H9 (cell line): ENCODE results near the gene IRF2BP2. TPM values are rescaled to one million over a fixed set of nuclear protein-coding genes. Genes with fewer than 3 reads are reported as not detected.
A peak's percentile ranks its signal among the peaks of the same experiment; 100 is the strongest.

ENCODE experiments used
- DNase-seq: peaks from one replicate; pipeline ENCODE4 v3.0.0-alpha.2; 2017
- H2AFZ ChIP-seq: one replicate; pipeline ENCODE4 v1.6.1; 2013; ENCODE audit warnings: mild to moderate bottlenecking, low read length, control low read depth, moderate library complexity
- H2AK5ac ChIP-seq: 2 replicates; pipeline ENCODE4 v1.6.1; 2013; ENCODE audit warnings: low read length, control low read depth, mixed read lengths; ENCODE audit not compliant: insufficient read length
- H2BK120ac ChIP-seq: one replicate; pipeline ENCODE4 v1.6.1; 2013; ENCODE audit warnings: low read depth, mild to moderate bottlenecking, low read length, control low read depth, inconsistent platforms; ENCODE audit not compliant: poor library complexity, severe bottlenecking
- H2BK12ac ChIP-seq: 2 replicates; pipeline ENCODE4 v1.6.1; 2013; ENCODE audit warnings: low read length, control low read depth, mixed read lengths, low read depth; ENCODE audit not compliant: insufficient read length
- H2BK15ac ChIP-seq: 2 replicates; pipeline ENCODE4 v1.6.1; 2013; ENCODE audit warnings: low read depth, low read length, control low read depth
- H2BK20ac ChIP-seq: one replicate; pipeline ENCODE4 v1.6.1; 2013; ENCODE audit warnings: low read depth, mild to moderate bottlenecking, low read length, control low read depth, inconsistent platforms; ENCODE audit not compliant: poor library complexity, severe bottlenecking
- H2BK5ac ChIP-seq: 2 replicates; pipeline ENCODE4 v1.6.1; 2013; ENCODE audit warnings: low read length, control low read depth, mixed read lengths; ENCODE audit not compliant: insufficient read length
- H3K14ac ChIP-seq: 2 replicates; pipeline ENCODE4 v1.6.1; 2013; ENCODE audit warnings: low read length, control low read depth; ENCODE audit not compliant: insufficient read depth
- H3K18ac ChIP-seq: 2 replicates; pipeline ENCODE4 v1.6.1; 2013; ENCODE audit warnings: low read depth, mild to moderate bottlenecking, mixed read lengths, low read length, control low read depth; ENCODE audit not compliant: insufficient read length
- H3K23ac ChIP-seq: 2 replicates; pipeline ENCODE4 v1.6.1; 2013; ENCODE audit warnings: low read length, control low read depth, mixed read lengths, low read depth; ENCODE audit not compliant: insufficient read length
- H3K23me2 ChIP-seq: 2 replicates; pipeline ENCODE4 v1.6.1; 2013; ENCODE audit warnings: low read depth, mild to moderate bottlenecking, mixed read lengths, low read length, control low read depth; ENCODE audit not compliant: insufficient read length, poor library complexity, severe bottlenecking
- H3K27ac ChIP-seq: 2 replicates; pipeline ENCODE4 v1.5.1; 2013; ENCODE audit warnings: low read length, control low read depth, mixed read lengths, low read depth; ENCODE audit not compliant: insufficient read length
- H3K27me3 ChIP-seq: 2 replicates; pipeline ENCODE4 v1.6.1; 2013; ENCODE audit warnings: low read length, control low read depth, inconsistent platforms; ENCODE audit not compliant: insufficient read depth
- H3K4ac ChIP-seq: 2 replicates; pipeline ENCODE4 v1.6.1; 2013; ENCODE audit warnings: low read depth, mild to moderate bottlenecking, control low read depth, inconsistent platforms, low read length, moderate library complexity
- H3K4me1 ChIP-seq: 2 replicates; pipeline ENCODE4 v1.6.1; 2013; ENCODE audit warnings: low read length, control low read depth, inconsistent platforms; ENCODE audit not compliant: insufficient read depth
- H3K4me2 ChIP-seq: 2 replicates; pipeline ENCODE4 v1.6.1; 2013; ENCODE audit warnings: low read length, control low read depth, mixed read lengths; ENCODE audit not compliant: insufficient read length, insufficient read depth
- H3K56ac ChIP-seq: 2 replicates; pipeline ENCODE4 v1.6.1; 2013; ENCODE audit warnings: low read depth, mild to moderate bottlenecking, mixed read lengths, low read length, control low read depth; ENCODE audit not compliant: insufficient read length
- H3K79me1 ChIP-seq: 2 replicates; pipeline ENCODE4 v1.6.1; 2013; ENCODE audit warnings: low read depth, mild to moderate bottlenecking, moderate library complexity, low read length, control low read depth, inconsistent platforms; ENCODE audit not compliant: insufficient read depth, poor library complexity, severe bottlenecking
- H3K79me2 ChIP-seq: 2 replicates; pipeline ENCODE4 v1.6.1; 2013; ENCODE audit warnings: low read length, control low read depth, inconsistent platforms; ENCODE audit not compliant: insufficient read depth
- H3K9ac ChIP-seq: 2 replicates; pipeline ENCODE4 v1.6.1; 2013; ENCODE audit warnings: low read length, control low read depth, mixed read lengths; ENCODE audit not compliant: insufficient read length; ENCODE audit errors: extremely low read depth
- H3K9me3 ChIP-seq: one replicate; pipeline ENCODE4 v1.6.1; 2013; ENCODE audit warnings: low read depth, low read length, inconsistent platforms; ENCODE audit not compliant: control insufficient read depth
- H3T11ph ChIP-seq: one replicate; pipeline ENCODE4 v1.6.1; 2013; ENCODE audit warnings: mild to moderate bottlenecking, low read length, control low read depth, inconsistent platforms
- H4K20me1 ChIP-seq: one replicate; pipeline ENCODE4 v1.6.1; 2013; ENCODE audit not compliant: control insufficient read depth, insufficient read length, insufficient read depth
- H4K5ac ChIP-seq: 2 replicates; pipeline ENCODE4 v1.6.1; 2013; ENCODE audit warnings: low read depth, mild to moderate bottlenecking, mixed read lengths, low read length, control low read depth; ENCODE audit not compliant: insufficient read length
- H4K8ac ChIP-seq: replicated peaks from 2 replicates; pipeline ENCODE4 v1.6.1; 2013; ENCODE audit warnings: low read length, control low read depth, mixed read lengths, low read depth; ENCODE audit not compliant: insufficient read length
- H4K91ac ChIP-seq: 2 replicates; pipeline ENCODE4 v1.6.1; 2013; ENCODE audit warnings: low read depth, mild to moderate bottlenecking, moderate library complexity, mixed read lengths, low read length, control low read depth; ENCODE audit not compliant: insufficient read length
- H3K27ac Mint-ChIP-seq, 3 experiments: 2 replicates in 2 of 3; 3 replicates in 1 of 3; pipeline ENCODE4 v1.8.0; 2020 to 2021; ENCODE audit warnings: mixed read lengths in 3 of 3, mild to moderate bottlenecking in 1 of 3, moderate library complexity in 1 of 3
- H3K27me3 Mint-ChIP-seq: 2 replicates; pipeline ENCODE4 v1.8.0; 2021; ENCODE audit warnings: low read depth, mild to moderate bottlenecking, moderate library complexity, mixed read lengths
- H3K36me3 Mint-ChIP-seq, 3 experiments: 2 replicates in 2 of 3; 3 replicates in 1 of 3; pipeline ENCODE4 v1.8.0; 2020 to 2021; ENCODE audit warnings: low read depth in 3 of 3, mixed read lengths in 3 of 3; ENCODE audit not compliant: insufficient read depth in 1 of 3
- H3K4me1 Mint-ChIP-seq, 2 experiments: 2 replicates each; pipeline ENCODE4 v1.8.0; 2020; ENCODE audit warnings: mixed read lengths in 2 of 2
- H3K4me3 Mint-ChIP-seq, 2 experiments: 2 replicates in 1 of 2; 3 replicates in 1 of 2; pipeline ENCODE4 v1.8.0; 2020 to 2021; ENCODE audit warnings: mild to moderate bottlenecking in 2 of 2, mixed read lengths in 2 of 2, moderate library complexity in 1 of 2
- H3K9me3 Mint-ChIP-seq, 2 experiments: 2 replicates in 1 of 2; 3 replicates in 1 of 2; pipeline ENCODE4 v1.8.0; 2020; ENCODE audit warnings: mild to moderate bottlenecking in 2 of 2, mixed read lengths in 2 of 2, moderate library complexity in 1 of 2
- WGBS: extraction: QIAGEN DNeasy Blood & Tissue Kit; methylation state at CpG from one replicate; pipeline ENCODE4 v1.1.7; 2013; ENCODE audit warnings: missing lambda C conversion rate, low lambda C conversion rate, mixed read lengths; ENCODE audit not compliant: insufficient read length; ENCODE audit errors: extremely low coverage; 5-methylcytosine and 5-hydroxymethylcytosine counted together
- total RNA-seq: library from RNA; stranded (reverse); gene quantifications from 2 replicates; pipeline ENCODE4 v1.2.1, GENCODE V29; 2021
- TF ChIP-seq, protein P1 (sequence below): fragments of 200-600 bp; sonication (generic); conservative IDR thresholded peaks from 3 replicates; pipeline ENCODE4 v1.8.0; 2021; ENCODE audit warnings: antibody characterized with exemption, mild to moderate bottlenecking

IRF2BP2 gene
- total RNA-seq, 1 experiment from 2014 or later: 80.2 TPM

- H3K4me1 Mint-ChIP-seq: no peaks in the 10 kb centered on the region
- no peak overlapping the region for H3K4ac ChIP-seq
- no CpG with 5 or more reads among the region's 2 CpGs for WGBS
- TF ChIP-seq, protein P1, sequence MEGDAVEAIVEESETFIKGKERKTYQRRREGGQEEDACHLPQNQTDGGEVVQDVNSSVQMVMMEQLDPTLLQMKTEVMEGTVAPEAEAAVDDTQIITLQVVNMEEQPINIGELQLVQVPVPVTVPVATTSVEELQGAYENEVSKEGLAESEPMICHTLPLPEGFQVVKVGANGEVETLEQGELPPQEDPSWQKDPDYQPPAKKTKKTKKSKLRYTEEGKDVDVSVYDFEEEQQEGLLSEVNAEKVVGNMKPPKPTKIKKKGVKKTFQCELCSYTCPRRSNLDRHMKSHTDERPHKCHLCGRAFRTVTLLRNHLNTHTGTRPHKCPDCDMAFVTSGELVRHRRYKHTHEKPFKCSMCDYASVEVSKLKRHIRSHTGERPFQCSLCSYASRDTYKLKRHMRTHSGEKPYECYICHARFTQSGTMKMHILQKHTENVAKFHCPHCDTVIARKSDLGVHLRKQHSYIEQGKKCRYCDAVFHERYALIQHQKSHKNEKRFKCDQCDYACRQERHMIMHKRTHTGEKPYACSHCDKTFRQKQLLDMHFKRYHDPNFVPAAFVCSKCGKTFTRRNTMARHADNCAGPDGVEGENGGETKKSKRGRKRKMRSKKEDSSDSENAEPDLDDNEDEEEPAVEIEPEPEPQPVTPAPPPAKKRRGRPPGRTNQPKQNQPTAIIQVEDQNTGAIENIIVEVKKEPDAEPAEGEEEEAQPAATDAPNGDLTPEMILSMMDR: no peak
- H3T11ph ChIP-seq: no peak overlapping the region
- no peak overlapping the region for H2BK12ac ChIP-seq
- no peaks in the 10 kb centered on the region for H3K4me1 ChIP-seq
- no peak overlapping the region for H2AK5ac ChIP-seq
- no peaks in the 10 kb centered on the region for H3K23me2 ChIP-seq
- no peak overlapping the region for H3K18ac ChIP-seq
- H2BK5ac ChIP-seq: no peak overlapping the region
- H4K8ac ChIP-seq: no peak overlapping the region
- no peak overlapping the region for H3K27ac ChIP-seq
- no peaks in the 10 kb centered on the region; a peak in 1 of 5 replicates for H3K9me3 Mint-ChIP-seq
- no peaks in the 10 kb centered on the region for H4K20me1 ChIP-seq
- no peak overlapping the region for H2BK120ac ChIP-seq
- no peak overlapping the region for H3K14ac ChIP-seq
- DNase-seq: no peak
- no peak overlapping the region for H3K4me3 Mint-ChIP-seq
- no peak overlapping the region for H2AFZ ChIP-seq
- no peak overlapping the region for H3K23ac ChIP-seq
- H3K36me3 Mint-ChIP-seq: no peaks in the 10 kb centered on the region
- H3K27ac Mint-ChIP-seq: 0 out of 7 replicates have a peak overlapping the region, but pooled peaks of 1 of the 3 experiments have one; percentile 13
- no peak overlapping the region for H3K56ac ChIP-seq
- H4K91ac ChIP-seq: no peak overlapping the region
- H2BK20ac ChIP-seq: no peak overlapping the region
- H3K4me2 ChIP-seq: no peak overlapping the region
- no peak overlapping the region for H2BK15ac ChIP-seq
- H3K9me3 ChIP-seq: no peaks in the 10 kb centered on the region
- H3K27me3 ChIP-seq: no peaks in the 10 kb centered on the region
- H3K27me3 Mint-ChIP-seq: peaks cover 1% of the 10 kb centered on the region
- no peaks in the 10 kb centered on the region for H3K79me2 ChIP-seq
- no peak overlapping the region for H3K9ac ChIP-seq
- no peak overlapping the region for H4K5ac ChIP-seq
- no peaks in the 10 kb centered on the region for H3K79me1 ChIP-seq
These were observed 31.9 kb downstream of the IRF2BP2 start for GRCh38 chr1:234578087-234578486.
